ENCODE data around the gene ROBO1.

Gene ROBO1

DNA sequence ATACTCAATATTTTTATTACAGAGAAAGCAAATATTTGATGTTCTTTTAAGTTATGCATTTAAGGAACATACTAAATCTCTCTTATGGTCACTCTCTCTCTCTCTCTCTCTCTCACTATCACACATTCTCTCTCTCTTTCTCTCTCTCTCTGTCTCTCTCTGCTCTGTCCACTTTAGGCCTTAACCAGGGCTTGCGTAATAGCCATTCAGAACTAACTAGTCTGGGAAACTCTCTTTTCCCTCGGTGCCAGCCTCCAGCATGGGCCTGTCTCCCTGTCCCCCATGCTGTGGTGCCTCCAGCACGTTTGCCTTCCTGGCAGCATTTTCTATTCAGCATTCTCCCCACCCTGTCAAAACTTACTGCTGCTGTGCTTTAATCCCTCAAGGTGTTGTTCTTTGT, 389.7 kb downstream of the ROBO1 start:
- no peak overlapping the region for H3K4me3 ChIP-seq (IDR thresholded peaks at IDR 0.05; ENCODE audit: insufficient read depth, low read depth, low read length)
- H3K9ac ChIP-seq: no peak overlapping the region
- no peaks in the 10 kb centered on the region for H3K27me3 ChIP-seq (ENCODE audit: insufficient read depth, low read depth)
- no peak overlapping the region for H3K4me2 ChIP-seq
- no peaks in the 10 kb centered on the region for H3K79me2 ChIP-seq (ENCODE audit: insufficient read depth, low read depth)
- H3K27ac ChIP-seq: no peak overlapping the region
- no peaks in the 10 kb centered on the region for H3K4me1 ChIP-seq (ENCODE audit: low read depth, poor library complexity, severe bottlenecking)
- H2AFZ ChIP-seq (ENCODE audit: low read depth): no peak overlapping the region
- TF ChIP-seq, protein P1, sequence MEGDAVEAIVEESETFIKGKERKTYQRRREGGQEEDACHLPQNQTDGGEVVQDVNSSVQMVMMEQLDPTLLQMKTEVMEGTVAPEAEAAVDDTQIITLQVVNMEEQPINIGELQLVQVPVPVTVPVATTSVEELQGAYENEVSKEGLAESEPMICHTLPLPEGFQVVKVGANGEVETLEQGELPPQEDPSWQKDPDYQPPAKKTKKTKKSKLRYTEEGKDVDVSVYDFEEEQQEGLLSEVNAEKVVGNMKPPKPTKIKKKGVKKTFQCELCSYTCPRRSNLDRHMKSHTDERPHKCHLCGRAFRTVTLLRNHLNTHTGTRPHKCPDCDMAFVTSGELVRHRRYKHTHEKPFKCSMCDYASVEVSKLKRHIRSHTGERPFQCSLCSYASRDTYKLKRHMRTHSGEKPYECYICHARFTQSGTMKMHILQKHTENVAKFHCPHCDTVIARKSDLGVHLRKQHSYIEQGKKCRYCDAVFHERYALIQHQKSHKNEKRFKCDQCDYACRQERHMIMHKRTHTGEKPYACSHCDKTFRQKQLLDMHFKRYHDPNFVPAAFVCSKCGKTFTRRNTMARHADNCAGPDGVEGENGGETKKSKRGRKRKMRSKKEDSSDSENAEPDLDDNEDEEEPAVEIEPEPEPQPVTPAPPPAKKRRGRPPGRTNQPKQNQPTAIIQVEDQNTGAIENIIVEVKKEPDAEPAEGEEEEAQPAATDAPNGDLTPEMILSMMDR (conservative IDR thresholded peaks at IDR 0.05; ENCODE audit: low read depth, low read length): no peak
- no peaks in the 10 kb centered on the region for H3K36me3 ChIP-seq (ENCODE audit: insufficient read depth)
- no peaks in the 10 kb centered on the region for H4K20me1 ChIP-seq (ENCODE audit: insufficient read depth)

DNA sequence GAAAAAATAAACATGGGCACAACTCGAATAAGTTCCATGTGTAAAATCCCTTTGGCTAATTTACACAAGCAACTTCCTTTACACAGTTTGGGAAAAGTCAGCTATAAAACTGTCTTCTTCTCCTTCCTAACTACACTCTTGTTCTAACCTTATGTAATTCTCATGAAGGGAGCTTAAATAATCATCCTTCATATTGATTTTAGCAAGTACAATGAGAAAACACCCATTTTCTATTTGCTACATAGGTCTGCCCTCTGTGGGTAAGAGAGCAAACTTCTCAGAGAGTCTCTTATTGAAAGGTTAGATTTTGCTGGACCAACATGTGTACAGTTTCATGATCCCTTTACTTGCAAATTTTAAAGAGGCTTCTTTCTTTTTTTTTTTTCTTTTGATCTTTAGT, 398.5 kb downstream of the ROBO1 start:
- TF ChIP-seq, protein P1 (conservative IDR thresholded peaks at IDR 0.05; ENCODE audit: low read depth, low read length): no peak
- no peak overlapping the region for H3K9ac ChIP-seq
- H4K20me1 ChIP-seq (ENCODE audit: insufficient read depth): no peaks in the 10 kb centered on the region
- H3K4me2 ChIP-seq: no peak overlapping the region
- no peaks in the 10 kb centered on the region for H3K79me2 ChIP-seq (ENCODE audit: insufficient read depth, low read depth)
- no peaks in the 10 kb centered on the region for H3K36me3 ChIP-seq (ENCODE audit: insufficient read depth)
- H3K27me3 ChIP-seq (ENCODE audit: insufficient read depth, low read depth): no peaks in the 10 kb centered on the region
- H2AFZ ChIP-seq (ENCODE audit: low read depth): no peak overlapping the region
- no peak overlapping the region for H3K4me3 ChIP-seq (IDR thresholded peaks at IDR 0.05; ENCODE audit: insufficient read depth, low read depth, low read length)
- no peak overlapping the region for H3K27ac ChIP-seq
- no peaks in the 10 kb centered on the region for H3K4me1 ChIP-seq (ENCODE audit: low read depth, poor library complexity, severe bottlenecking)

DNA sequence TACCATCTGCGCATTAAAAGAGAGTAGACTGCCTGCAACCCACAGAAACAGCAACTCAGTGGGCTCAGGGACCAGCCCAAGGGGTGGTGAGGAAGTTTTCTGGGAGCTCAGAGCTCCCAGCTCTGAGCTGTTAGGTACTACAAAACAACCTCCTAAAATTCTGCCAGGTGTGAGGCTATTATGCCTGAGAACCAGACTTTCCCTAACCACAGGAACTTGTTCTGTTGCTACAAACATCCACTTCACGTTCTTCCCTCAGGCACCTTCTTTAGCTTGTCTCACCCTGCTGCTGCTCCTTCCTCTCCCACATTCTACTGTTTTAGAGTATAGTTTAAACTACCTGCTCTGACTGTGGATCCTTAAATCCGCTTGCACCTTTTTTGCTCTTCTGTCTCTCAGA, 399.4 kb downstream of the ROBO1 start:
- Histone ChIP-seq H3K4me3 (IDR thresholded peaks at IDR 0.05; ENCODE audit: insufficient read depth, low read depth, low read length) (no peak overlapping the region), H3K27me3 (ENCODE audit: insufficient read depth, low read depth) (no peaks in the 10 kb centered on the region), H2AFZ (ENCODE audit: low read depth) (no peak overlapping the region), H3K36me3 (ENCODE audit: insufficient read depth) (no peaks in the 10 kb centered on the region), H3K27ac (no peak overlapping the region), H3K4me1 (ENCODE audit: low read depth, poor library complexity, severe bottlenecking) (no peaks in the 10 kb centered on the region), H3K79me2 (ENCODE audit: insufficient read depth, low read depth) (no peaks in the 10 kb centered on the region), H3K9ac (no peak overlapping the region), H4K20me1 (ENCODE audit: insufficient read depth) (no peaks in the 10 kb centered on the region), H3K4me2 (no peak overlapping the region)
- TF ChIP-seq, protein P1 (conservative IDR thresholded peaks at IDR 0.05; ENCODE audit: low read depth, low read length): no peak

DNA sequence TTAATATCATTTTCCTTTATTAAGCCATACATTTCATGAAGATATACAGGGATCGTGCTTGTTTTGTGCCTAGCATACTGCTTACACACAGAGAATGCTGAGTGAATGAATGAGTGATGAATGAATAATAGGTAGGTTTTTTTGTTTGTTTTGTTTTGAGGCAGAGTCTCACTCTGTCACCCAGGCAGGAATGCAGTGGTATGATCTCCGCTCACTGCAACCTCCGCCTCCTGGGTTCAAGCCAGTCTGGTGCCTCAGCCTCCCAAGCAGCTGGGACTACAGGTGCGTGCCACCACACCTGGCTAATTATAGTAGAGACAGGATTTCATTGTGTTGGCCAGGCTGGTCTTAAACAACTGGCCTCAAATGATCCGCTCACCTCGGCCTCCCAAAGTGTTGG, 400.0 kb downstream of the ROBO1 start:
- Histone ChIP-seq H2AFZ (ENCODE audit: low read depth) (no peak overlapping the region), H3K4me1 (ENCODE audit: low read depth, poor library complexity, severe bottlenecking) (no peaks in the 10 kb centered on the region), H3K27me3 (ENCODE audit: insufficient read depth, low read depth) (no peaks in the 10 kb centered on the region), H3K4me2 (no peak overlapping the region), H3K4me3 (IDR thresholded peaks at IDR 0.05; ENCODE audit: insufficient read depth, low read depth, low read length) (no peak overlapping the region), H3K79me2 (ENCODE audit: insufficient read depth, low read depth) (no peaks in the 10 kb centered on the region), H4K20me1 (ENCODE audit: insufficient read depth) (no peaks in the 10 kb centered on the region), H3K9ac (no peak overlapping the region), H3K36me3 (ENCODE audit: insufficient read depth) (no peaks in the 10 kb centered on the region), H3K27ac (no peak overlapping the region)
- TF ChIP-seq, protein P1 (conservative IDR thresholded peaks at IDR 0.05; ENCODE audit: low read depth, low read length): no peak

DNA sequence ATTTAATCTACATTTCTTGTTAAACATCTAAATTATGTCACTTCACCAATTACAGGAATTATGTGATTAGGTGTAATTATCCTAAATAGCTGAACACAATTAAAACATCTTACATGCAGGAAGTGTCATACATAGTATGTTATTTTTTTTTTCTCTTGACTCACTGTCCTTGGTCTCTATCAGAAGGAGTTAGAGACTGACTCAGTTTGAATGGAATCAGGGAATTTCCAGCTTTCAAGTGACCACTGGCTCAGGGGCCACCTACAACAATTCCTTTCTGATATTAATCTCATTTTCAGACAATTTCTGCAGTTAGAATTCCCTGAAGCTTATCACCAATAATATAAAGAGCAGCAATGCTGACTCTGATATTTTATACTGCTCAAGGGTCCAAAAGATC, 400.7 kb downstream of the ROBO1 start:
- TF ChIP-seq, protein P1 (conservative IDR thresholded peaks at IDR 0.05; ENCODE audit: low read depth, low read length): no peak
- Histone ChIP-seq H3K4me2 (no peak overlapping the region), H3K36me3 (ENCODE audit: insufficient read depth) (no peaks in the 10 kb centered on the region), H2AFZ (ENCODE audit: low read depth) (no peak overlapping the region), H3K4me3 (IDR thresholded peaks at IDR 0.05; ENCODE audit: insufficient read depth, low read depth, low read length) (no peak overlapping the region), H4K20me1 (ENCODE audit: insufficient read depth) (no peaks in the 10 kb centered on the region), H3K27ac (no peak overlapping the region), H3K27me3 (ENCODE audit: insufficient read depth, low read depth) (no peaks in the 10 kb centered on the region), H3K9ac (no peak overlapping the region), H3K4me1 (ENCODE audit: low read depth, poor library complexity, severe bottlenecking) (no peaks in the 10 kb centered on the region), H3K79me2 (ENCODE audit: insufficient read depth, low read depth) (no peaks in the 10 kb centered on the region)
